Prostate gland (tissue), 2 donors: ENCODE measurements around the gene COX7A2. TPM values are rescaled to one million over a fixed set of nuclear protein-coding genes. Genes with fewer than 3 reads are reported as not detected.

ENCODE experiments used
- DNase-seq: peaks from one replicate; pipeline ENCODE4 v3.0.0-alpha.2; 2019; ENCODE audit warnings: low spot score
- H3K27ac ChIP-seq, 2 donors: fragments of 200-600 bp; sonication (generic); 2 replicates each; pipeline ENCODE4 v1.5.1; 2017 to 2019
- H3K27me3 ChIP-seq: fragments of 200-600 bp; sonication (generic); replicated peaks from 2 replicates; pipeline ENCODE4 v1.5.1; 2019; ENCODE audit not compliant: insufficient read depth
- H3K36me3 ChIP-seq, 2 donors: fragments of 200-600 bp; sonication (generic); 1 replicate in 1 of 2; 2 replicates in 1 of 2; pipeline versions ENCODE4 v1.5.1 to v1.8.1; 2017 to 2019
- H3K4me1 ChIP-seq: fragments of 200-600 bp; sonication (generic); replicated peaks from 2 replicates; pipeline ENCODE4 v1.5.1; 2019
- H3K4me3 ChIP-seq, 2 donors: fragments of 200-600 bp; sonication (generic); 2 replicates each; pipeline ENCODE4 v1.5.1; 2017 to 2019
- H3K9me3 ChIP-seq: fragments of 200-600 bp; sonication (generic); 2 replicates; pipeline ENCODE4 v1.5.1; 2017
- POLR2A ChIP-seq: fragments of 450-650 bp; IDR thresholded peaks from one replicate; pipeline ENCODE4 v1.6.1; 2016; ENCODE audit warnings: antibody characterized with exemption, mild to moderate bottlenecking
- POLR2AphosphoS5 ChIP-seq: sonication (generic); formaldehyde crosslinking; IDR thresholded peaks from one replicate; pipeline ENCODE4 v1.6.1; 2017; ENCODE audit warnings: antibody characterized with exemption
- WGBS: methylation state at CpG from one replicate; pipeline ENCODE4 v1.1.5; 2018; 5-methylcytosine and 5-hydroxymethylcytosine counted together
- intact Hi-C: fragments of 100-400 bp; cut with DNase I; formaldehyde crosslinking; loops from one replicate; pipeline ENCODE4 v1.14.2; 2022
- total RNA-seq, 2 donors: library from RNA; depleted of rRNA; stranded (reverse); fragments of >200 nt; gene quantifications; one replicate each; pipeline ENCODE4 v1.1.0, GENCODE V29; 2016
- TF ChIP-seq, protein P1 (sequence below), 4 experiments: fragments of 200-600 bp in 2 of 4; fragments of 450-650 bp in 2 of 4; sonication (generic) in 2 of 4; IDR thresholded peaks; 1 replicate in 3 of 4; 2 replicates in 1 of 4; pipeline ENCODE4 v1.5.1; 2016 to 2019; ENCODE audit warnings: antibody characterized with exemption in 4 of 4, mild to moderate bottlenecking in 2 of 4, moderate library complexity in 2 of 4

Gene COX7A2
- total RNA-seq, 2 donors from 2014 or later, result 136 to 724 TPM

DNA sequence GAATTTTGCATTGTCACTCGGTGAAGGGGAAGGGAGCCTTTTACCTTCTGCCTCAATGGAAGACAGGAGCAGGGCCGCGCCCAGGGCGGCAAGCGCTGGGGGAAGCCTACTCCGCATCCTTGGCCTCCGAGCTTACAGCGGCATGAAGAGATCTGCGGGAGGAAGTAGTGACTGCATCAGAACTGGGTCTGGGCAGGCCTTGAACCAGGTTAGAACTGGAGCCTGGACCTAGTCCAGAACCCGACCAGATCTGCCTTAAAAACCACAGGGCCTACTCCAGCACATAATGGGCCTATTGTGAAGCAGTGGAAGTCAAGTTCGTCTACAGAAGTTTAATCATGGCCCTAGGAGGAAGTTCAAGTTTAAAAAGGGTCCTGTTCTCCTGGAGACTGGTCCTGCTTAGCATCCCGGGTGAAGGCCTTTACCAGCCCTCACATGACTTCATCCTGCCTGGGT, 40.9 kb downstream of the COX7A2 start:
- 72% methylated on average over 12 of the region's 12 CpGs for WGBS
- H3K27ac ChIP-seq, result no peak overlapping the region

GRCh38 chr6:75201901-75202672, 41.5 kb downstream of the COX7A2 start:
- DNase-seq, result no peak
- Histone ChIP-seq H3K36me3 (no peaks in the 10 kb centered on the region), H3K9me3 (no peaks in the 10 kb centered on the region), H3K27me3 (peaks cover 3% of the 10 kb centered on the region), H3K4me1 (no peaks in the 10 kb centered on the region), H3K4me3 (peak overlapping the region in 1 of 2 donors; percentile 9), H3K27ac (peak overlapping the region in 1 of 2 donors; percentile 20)
- WGBS, result 9% methylated on average over 41 of the region's 46 CpGs
- intact Hi-C loops, result loop anchor here (5.0 kb wide), 1 partner anchor 105 kb away; no protein-coding TSS in a partner anchor
- TF ChIP-seq, protein P1, sequence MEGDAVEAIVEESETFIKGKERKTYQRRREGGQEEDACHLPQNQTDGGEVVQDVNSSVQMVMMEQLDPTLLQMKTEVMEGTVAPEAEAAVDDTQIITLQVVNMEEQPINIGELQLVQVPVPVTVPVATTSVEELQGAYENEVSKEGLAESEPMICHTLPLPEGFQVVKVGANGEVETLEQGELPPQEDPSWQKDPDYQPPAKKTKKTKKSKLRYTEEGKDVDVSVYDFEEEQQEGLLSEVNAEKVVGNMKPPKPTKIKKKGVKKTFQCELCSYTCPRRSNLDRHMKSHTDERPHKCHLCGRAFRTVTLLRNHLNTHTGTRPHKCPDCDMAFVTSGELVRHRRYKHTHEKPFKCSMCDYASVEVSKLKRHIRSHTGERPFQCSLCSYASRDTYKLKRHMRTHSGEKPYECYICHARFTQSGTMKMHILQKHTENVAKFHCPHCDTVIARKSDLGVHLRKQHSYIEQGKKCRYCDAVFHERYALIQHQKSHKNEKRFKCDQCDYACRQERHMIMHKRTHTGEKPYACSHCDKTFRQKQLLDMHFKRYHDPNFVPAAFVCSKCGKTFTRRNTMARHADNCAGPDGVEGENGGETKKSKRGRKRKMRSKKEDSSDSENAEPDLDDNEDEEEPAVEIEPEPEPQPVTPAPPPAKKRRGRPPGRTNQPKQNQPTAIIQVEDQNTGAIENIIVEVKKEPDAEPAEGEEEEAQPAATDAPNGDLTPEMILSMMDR (IDR thresholded peaks at IDR 0.05), result no peak
- TF ChIP-seq POLR2A, result no peak
- TF ChIP-seq POLR2AphosphoS5, result no peak

More for the DNA sequence above, 40.9 kb downstream of the COX7A2 start:
- Histone ChIP-seq H3K36me3 (no peaks in the 10 kb centered on the region), H3K4me1 (no peaks in the 10 kb centered on the region), H3K4me3 (no peak overlapping the region), H3K27me3 (peaks cover 3% of the 10 kb centered on the region), H3K9me3 (no peaks in the 10 kb centered on the region)
- intact Hi-C loops, result loop anchor here (5.0 kb wide), 1 partner anchor 105 kb away; no protein-coding TSS in a partner anchor
- TF ChIP-seq POLR2AphosphoS5 (no peak), POLR2A (no peak)
- TF ChIP-seq, protein P1 (IDR thresholded peaks at IDR 0.05), result no peak
- DNase-seq, result no peak

DNA sequence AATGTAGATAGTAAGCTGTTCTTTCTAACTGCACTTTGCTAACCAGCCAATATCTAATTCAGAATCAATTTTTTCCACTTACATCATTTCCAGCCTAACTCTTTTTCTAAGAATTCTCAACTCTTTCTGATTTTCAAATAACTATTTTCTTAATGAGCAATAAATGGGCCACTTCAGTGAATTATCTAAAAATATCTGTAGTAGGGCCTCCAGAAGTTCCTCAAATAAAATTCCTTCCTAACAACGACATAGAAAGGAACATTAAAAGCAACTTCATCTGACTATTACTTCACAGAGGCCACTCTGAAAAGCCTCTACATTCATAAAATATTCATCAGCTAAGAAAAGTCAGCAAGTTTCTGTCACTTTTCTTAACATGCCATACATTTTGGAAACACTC, 42.6 kb downstream of the COX7A2 start:
- no peaks in the 10 kb centered on the region for H3K4me1 ChIP-seq
- WGBS, result 41% methylated on average over 1 of the region's 1 CpG
- no peak overlapping the region for H3K27ac ChIP-seq
- intact Hi-C loops, result loop anchor here (5.0 kb wide), 1 partner anchor 104 kb away; no protein-coding TSS in a partner anchor
- no peak for DNase-seq
- H3K36me3 ChIP-seq, result no peaks in the 10 kb centered on the region
- H3K4me3 ChIP-seq, result no peak overlapping the region
- peaks cover 3% of the 10 kb centered on the region for H3K27me3 ChIP-seq
- no peaks in the 10 kb centered on the region for H3K9me3 ChIP-seq
- TF ChIP-seq POLR2AphosphoS5 (no peak), POLR2A (no peak)
- TF ChIP-seq, protein P1 (IDR thresholded peaks at IDR 0.05), result no peak

DNA sequence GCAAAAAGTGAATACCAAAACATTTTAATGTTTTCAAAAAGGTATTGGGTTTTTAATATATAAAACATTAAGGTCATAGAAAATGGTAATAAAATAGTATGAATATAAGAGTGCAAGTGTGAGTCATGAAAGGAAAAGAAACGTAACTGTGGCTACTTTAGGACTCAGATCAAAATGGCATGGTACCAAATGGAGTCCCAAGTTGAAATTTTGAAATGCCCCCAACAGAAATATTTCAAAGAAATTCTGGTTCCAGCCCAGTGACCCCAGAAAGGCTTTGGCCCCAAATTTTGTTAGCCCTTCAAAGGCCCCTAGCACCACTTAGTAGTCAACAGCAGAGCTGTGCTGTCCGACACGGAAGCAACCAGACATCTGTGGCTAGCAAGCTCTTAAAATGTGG, 43.7 kb downstream of the COX7A2 start:
- Histone ChIP-seq H3K4me3 (no peak overlapping the region), H3K4me1 (no peaks in the 10 kb centered on the region), H3K9me3 (no peaks in the 10 kb centered on the region), H3K27me3 (peaks cover 2% of the 10 kb centered on the region), H3K27ac (no peak overlapping the region), H3K36me3 (no peaks in the 10 kb centered on the region)
- TF ChIP-seq, protein P1 (IDR thresholded peaks at IDR 0.05), result no peak
- TF ChIP-seq POLR2A (no peak), POLR2AphosphoS5 (no peak)
- intact Hi-C loops, result loop anchor here (5.0 kb wide), 1 partner anchor 103 kb away; no protein-coding TSS in a partner anchor
- DNase-seq, result no peak
- 81% methylated on average over 3 of the region's 3 CpGs for WGBS
